Measurements from ENCODE around the gene SIX3.
A peak's percentile ranks its signal among the peaks of the same experiment; 100 is the strongest.

Gene SIX3

GRCh38 chr2:44930274-44931197 lies 11.0 kb upstream of the SIX3 start:
- no peak for DNase-seq (ENCODE audit: low spot score)
- H3K27ac ChIP-seq, result no peak overlapping the region
- H3K4me3 ChIP-seq, result peak overlapping the region; percentile 48
- TF ChIP-seq, protein P1, sequence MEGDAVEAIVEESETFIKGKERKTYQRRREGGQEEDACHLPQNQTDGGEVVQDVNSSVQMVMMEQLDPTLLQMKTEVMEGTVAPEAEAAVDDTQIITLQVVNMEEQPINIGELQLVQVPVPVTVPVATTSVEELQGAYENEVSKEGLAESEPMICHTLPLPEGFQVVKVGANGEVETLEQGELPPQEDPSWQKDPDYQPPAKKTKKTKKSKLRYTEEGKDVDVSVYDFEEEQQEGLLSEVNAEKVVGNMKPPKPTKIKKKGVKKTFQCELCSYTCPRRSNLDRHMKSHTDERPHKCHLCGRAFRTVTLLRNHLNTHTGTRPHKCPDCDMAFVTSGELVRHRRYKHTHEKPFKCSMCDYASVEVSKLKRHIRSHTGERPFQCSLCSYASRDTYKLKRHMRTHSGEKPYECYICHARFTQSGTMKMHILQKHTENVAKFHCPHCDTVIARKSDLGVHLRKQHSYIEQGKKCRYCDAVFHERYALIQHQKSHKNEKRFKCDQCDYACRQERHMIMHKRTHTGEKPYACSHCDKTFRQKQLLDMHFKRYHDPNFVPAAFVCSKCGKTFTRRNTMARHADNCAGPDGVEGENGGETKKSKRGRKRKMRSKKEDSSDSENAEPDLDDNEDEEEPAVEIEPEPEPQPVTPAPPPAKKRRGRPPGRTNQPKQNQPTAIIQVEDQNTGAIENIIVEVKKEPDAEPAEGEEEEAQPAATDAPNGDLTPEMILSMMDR (IDR thresholded peaks at IDR 0.05), result no peak

DNA sequence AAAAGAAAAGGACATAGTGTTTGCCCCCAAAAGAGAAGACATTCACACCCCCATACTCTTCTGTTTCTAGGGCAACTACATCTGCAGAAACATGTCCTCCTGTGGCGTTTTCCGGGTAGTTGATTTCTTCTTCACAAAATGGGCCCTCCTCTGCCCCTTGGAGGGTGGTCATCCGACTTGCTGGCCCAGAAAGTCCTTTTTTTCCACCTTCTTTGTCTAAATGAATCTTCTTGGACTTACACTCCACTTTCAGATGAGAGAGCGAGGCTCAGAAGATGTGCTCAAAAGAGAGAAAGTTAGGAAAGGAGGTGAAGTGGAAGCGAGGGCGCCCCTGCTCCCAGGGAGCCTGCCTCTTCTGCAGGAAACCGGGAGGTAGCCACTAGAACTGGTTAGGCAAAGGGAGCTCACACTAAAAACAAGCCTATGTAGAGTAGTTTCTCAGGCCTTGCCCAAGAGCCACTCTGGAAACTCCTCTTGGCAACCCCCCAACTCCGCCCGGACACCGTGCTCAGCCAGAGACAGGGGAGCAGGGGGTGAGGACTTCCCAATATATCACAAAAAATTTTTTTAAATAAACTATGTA lies 10.2 kb upstream of the SIX3 start:
- Histone ChIP-seq H3K27ac (no peak overlapping the region), H3K4me3 (no peak overlapping the region)
- TF ChIP-seq, protein P1 (IDR thresholded peaks at IDR 0.05), result no peak
- DNase-seq (ENCODE audit: low spot score), result peak; percentile 26

GRCh38 chr2:44932079-44932478 lies 9.4 kb upstream of the SIX3 start:
- TF ChIP-seq, protein P1 (IDR thresholded peaks at IDR 0.05), result no peak

GRCh38 chr2:44932564-44933392 lies 8.7 kb upstream of the SIX3 start:
- TF ChIP-seq, protein P1 (IDR thresholded peaks at IDR 0.05), result no peak
- Histone ChIP-seq H3K4me3 (peak overlapping the region; percentile 25), H3K27ac (no peak overlapping the region)
- DNase-seq (ENCODE audit: low spot score), result no peak

More at GRCh38 chr2:44932079-44932478, 9.4 kb upstream of the SIX3 start:
- DNase-seq (ENCODE audit: low spot score), result no peak
- Histone ChIP-seq H3K4me3 (no peak overlapping the region), H3K27ac (no peak overlapping the region)

GRCh38 chr2:44933434-44933951 lies 8.0 kb upstream of the SIX3 start:
- Histone ChIP-seq H3K4me3 (no peak overlapping the region), H3K27ac (no peak overlapping the region)
- TF ChIP-seq, protein P1 (IDR thresholded peaks at IDR 0.05), result no peak
- DNase-seq (ENCODE audit: low spot score), result no peak

DNA sequence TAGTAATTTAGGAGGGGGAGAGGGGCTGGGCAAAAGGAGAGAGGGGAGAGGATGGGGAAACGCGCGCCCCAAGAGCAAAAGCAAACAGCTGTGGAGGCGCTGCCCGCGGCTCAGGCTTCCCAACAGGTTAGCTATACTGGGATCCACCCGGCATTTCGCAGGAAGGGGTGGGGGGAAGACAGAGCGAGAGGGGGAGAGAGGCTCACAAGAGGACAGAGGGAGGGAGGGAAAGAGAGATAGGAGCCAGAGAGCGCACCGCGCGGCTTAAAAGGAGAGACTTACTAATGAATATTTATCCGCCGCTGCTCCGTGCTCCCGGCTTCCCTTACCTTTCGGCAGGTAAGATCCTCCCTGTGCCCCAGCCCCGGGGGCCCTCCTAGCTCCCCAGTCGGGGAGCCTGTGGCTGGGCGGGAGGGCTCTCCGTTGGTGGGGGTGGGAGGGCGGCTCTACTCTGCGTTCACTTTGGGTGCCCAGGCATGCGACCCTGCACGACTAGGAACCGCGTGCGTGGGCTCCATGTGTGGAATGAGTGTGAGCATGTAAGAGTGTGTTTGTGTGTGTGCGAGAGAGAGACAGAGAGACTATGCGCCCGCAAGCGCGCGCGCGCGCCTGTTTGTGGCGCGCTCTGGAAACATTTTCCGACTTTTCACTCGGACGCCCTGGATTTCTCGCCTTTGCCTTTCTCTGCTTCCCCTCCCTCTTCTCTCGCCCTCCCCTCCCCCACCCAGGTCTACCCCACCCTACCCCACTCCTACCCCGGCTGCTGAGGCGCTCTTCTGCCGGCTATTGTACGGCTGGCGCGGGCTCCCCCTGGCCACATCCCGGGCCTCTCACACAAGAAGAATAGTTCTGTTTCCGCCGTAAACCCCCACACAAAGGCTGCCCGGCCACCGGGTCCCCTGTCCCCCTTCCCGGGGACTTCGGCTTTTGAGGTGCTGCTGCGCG lies 7.2 kb upstream of the SIX3 start:
- TF ChIP-seq, protein P1 (IDR thresholded peaks at IDR 0.05), result no peak
- Histone ChIP-seq H3K4me3 (peak overlapping the region; percentile 45), H3K27ac (no peak overlapping the region)
- DNase-seq (ENCODE audit: low spot score), result no peak
